ENCODE data around the gene NTPCR. TPM values are rescaled to one million over a fixed set of nuclear protein-coding genes. Genes with fewer than 3 reads are reported as not detected.
"Not testable (repeated sequence)": the region's sequence is repeated elsewhere in the genome, so short reads cannot be mapped to it uniquely, and the experiment has no call there.

The NTPCR gene
- total RNA-seq, 1 donor from 2014 or later = 11.4 TPM

GRCh38 chr1:232986527-232986922, 36.1 kb downstream of the NTPCR start:
- no peak for DNase-seq

- DNase-seq = no peak
Observed at GRCh38 chr1:232987046-232987773, 36.8 kb downstream of the NTPCR start.

DNA sequence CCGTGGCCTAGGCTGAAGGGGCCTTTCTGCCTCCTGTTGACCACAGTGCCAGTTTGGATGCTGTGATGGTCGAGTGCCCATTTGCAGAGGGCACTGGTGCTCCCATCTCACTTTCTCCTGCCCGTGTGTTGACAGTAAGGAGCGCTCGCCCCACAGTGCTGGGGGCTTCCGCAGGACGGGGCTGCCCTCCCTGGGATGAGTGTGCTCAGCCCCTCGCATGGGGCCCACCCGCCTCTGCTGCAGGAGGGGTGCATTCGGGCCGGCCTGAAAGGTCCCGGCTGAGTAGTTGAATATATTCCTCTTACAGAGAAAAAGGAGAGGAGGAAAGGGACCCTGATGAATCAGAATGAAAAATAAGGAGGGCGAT, 37.3 kb downstream of the NTPCR start:
- no peak for DNase-seq

GRCh38 chr1:232988572-232989040, 38.2 kb downstream of the NTPCR start:
- no peak for DNase-seq

GRCh38 chr1:232990176-232991128, 40.0 kb downstream of the NTPCR start:
- no peak for DNase-seq

DNA sequence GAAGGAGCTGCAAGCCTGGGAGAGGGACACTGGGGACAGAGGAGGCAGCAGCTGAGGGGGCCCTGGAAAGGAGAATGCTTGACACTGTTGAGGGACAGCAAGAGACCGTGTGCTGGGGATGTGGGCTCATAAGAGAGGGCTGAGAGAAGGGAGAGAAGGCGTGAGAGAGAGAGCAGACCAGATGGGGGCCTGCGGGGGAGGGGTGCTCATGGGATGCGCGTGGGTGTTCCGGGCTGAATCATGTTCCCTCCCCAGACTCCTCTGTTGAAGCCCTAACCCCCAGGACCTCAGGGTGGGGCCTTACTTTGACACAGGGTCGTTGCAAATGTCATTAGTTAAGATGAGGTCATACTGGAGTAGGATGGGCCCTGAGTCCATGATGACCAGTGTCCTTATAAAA, 40.8 kb downstream of the NTPCR start:
- no peak for DNase-seq

GRCh38 chr1:232992227-232992626, 41.8 kb downstream of the NTPCR start:
- no peak for DNase-seq

DNA sequence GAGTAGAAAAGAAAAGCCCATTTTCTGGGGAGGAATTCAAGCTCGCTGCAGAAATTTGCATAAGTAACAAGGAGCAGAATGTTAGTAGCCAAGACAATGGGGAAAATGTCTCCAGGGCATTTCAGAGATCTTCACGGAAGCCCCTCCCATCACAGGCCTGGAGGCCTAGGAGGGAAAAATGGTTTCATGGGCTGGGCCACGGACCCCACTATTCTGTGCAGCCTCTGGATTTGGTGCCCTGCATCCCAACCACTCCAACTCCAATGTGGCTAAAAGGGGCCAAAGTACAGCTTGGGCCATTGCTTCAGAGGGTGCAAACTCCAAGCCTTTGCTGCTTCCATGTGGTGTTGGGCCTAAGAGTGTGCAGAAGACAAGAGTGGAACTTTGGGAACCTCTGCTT, 43.1 kb downstream of the NTPCR start:
- no peak for DNase-seq

DNA sequence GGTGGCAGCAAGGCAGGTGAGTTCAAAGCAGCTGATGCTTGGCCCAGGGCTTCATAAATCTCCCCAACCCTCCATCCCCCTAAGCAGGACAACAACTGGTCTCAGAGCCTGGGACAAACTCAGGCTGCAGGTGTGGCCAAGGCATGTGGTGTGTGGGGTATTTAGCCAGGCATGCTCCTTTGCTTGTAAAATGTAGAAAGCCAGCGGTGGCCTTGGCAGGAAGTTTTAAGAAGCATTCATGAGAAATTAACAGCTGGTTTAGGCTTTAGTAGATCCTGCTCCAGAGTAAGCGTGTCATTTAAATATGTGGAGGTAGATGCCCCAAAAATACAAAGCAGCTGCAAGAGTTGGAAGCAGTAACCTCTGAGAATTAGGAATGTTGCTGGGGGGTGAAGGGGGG, 44.8 kb downstream of the NTPCR start:
- DNase-seq = no peak

GRCh38 chr1:232996143-232996542, 45.7 kb downstream of the NTPCR start:
- DNase-seq = no peak

DNA sequence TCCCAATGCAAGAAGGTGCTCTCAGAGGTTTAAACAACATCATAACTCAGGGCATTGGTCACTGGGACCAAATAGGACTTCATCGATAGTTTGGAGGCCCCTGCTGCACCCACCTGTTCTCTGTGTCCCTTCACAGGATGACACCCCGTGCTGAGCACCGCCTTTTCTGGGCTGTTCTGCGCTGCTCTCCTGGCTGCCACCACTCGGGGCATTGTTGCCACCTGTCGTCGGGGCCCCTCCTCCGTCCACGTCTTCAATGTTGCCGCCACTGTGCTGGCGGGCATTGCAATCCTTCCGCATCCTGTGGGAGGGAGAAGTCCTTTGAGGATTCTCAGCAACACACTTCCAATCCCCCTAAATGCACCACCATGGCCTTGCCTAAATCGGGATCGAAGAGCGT, 47.7 kb downstream of the NTPCR start:
- no peak for DNase-seq

DNA sequence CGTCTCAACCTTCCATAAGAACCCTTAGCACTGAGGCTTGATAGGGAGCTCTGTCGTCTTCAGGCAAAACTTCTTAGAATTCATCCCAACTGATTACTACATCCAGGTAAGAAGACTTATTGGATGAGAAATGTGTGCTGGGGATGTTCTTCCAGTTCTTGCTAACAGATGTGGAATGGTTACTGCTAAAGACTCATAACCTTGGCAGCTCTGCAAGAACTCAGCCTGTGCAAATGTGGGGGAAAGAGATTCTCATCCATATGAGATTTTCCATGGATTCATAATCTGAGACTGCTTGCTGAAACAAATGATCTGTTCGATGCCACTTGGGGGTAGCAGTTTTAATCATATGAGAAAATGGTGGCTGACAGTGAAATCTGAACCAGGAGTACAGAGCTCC, 48.2 kb downstream of the NTPCR start:
- peak; percentile 41 for DNase-seq

DNA sequence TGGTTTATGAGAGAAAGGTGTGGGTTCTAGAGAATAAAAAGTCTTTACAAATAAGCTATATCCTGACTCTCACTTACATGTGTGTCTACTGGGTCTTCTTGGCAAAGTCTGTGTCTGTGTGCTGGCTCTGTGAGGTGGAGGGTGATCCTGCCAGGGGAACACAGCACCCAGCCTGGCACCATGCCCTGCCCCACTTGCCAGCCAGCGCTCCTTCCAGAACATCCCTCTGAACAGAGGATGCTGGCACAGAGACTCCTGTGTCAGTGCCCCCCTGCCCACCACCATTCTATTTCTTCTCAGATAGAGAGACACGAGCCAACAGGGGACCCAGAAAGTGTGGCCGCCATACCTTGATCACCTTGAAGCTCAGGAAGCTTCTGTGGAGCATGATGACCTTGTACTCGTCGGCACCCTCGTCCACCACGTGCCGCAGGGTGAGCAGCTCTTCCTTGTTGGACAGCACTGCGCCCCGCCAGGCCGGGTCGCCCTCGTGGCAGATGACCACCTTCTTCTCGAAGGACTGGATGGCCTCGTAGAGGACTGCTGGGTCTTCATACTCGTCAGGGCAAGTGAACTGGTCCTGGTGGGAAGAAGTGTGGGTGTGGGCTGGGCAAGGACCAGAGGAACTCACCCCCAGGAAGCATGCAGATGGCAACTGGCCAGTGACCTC, 49.7 kb downstream of the NTPCR start:
- DNase-seq = no peak

- DNase-seq = not testable (repeated sequence)
Observed at GRCh38 chr1:233003638-233004037, 53.2 kb downstream of the NTPCR start.

- DNase-seq = no peak
Observed at GRCh38 chr1:233004451-233004850, 54.0 kb downstream of the NTPCR start.

DNA sequence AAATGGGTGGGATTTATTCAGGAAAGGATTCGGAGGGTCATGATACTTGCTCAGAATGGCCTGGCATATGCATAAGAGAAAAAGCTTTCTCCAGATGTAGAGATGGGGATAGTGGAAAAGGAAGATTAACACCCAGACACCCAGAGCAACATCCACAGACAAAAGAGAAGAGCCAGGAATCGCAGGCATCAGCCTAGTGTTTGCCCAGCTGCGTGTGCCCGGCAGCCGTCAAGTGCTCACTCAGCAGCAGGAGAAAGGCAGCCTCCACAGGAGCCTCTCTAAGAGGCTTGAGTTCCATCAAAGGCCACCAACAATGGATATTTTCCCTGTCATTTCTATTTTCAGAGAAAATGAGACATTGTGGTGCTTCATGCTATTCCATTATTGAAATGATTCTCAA, 54.7 kb downstream of the NTPCR start:
- DNase-seq = no peak

DNA sequence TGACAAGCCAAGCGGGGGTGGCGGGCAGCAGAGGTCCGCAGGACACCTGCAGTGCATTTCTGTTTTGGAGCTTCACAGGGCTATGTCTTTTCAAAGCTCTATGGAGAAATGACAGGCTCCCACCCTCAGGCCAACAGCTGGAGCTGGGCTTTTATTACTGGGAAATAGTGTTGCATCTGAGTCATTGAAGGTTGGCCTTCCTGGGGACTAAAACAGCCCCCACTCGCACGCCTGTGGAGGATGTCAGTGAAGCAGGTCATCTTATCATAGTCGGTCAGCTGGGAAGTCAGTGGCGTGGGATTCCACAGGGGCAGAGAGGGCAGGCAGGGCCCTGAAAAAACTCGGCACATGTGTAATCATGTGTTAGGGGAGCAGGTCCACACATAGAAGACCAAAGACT, 55.3 kb downstream of the NTPCR start:
- DNase-seq = no peak

DNA sequence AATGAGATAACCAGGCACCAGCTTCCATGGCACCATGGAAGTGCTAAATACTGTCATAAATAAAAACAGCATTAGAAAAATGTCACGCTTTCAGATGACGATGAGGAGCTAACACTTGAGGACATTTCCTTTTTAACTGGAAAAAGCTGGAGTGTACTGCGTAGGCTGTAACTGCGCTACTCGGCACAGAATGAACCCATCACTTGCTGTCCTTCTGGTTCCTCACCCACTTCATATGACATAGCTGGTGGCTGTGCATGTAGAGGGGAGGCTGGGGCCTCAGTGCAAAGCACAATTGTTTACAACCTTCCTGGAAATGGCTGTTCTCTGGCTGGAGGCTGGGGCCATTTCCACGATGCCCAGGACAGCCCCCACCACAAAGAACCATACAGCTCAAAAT, 55.7 kb downstream of the NTPCR start:
- no peak for DNase-seq

DNA sequence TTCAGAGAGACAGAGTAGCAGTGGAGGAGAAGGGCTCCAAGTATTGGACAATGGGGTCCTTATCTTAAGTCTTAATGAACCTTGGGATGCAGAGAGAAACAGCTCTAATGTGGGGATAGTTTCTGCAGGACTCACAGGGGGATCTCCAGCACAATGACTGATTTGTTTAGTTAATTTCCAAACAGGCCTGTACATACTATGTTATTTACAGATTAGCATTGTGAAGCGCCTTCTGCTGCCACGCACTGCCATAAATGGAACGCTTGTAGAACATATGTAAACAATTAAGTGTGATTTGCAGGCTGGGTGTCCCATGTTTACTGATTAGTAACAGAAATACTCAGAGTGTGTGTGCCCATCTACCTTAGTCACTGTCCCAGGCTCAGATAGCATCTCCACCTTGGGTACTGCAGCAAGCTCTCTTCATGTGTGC, 56.1 kb downstream of the NTPCR start:
- DNase-seq = peak; percentile 38

GRCh38 chr1:233010146-233010545, 59.7 kb downstream of the NTPCR start:
- no peak for DNase-seq

DNA sequence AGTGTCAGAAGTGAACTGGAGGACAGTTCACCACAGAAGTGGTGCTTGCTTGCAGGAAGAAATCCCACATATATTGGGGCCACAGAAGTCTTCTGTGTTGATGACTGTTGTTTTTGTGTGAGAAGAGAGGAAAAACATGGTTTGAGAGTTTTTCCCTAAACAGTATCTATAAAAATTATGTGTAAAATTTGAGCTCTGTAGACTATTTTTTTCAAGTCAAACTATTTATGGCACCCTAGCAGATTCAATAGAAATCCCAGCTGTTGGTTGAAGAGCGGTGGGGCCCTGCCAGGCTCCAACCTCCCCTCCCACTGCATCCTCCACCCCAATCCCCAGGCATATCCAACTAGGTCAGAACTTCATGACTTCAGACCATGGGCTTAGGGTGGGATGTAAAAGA, 61.6 kb downstream of the NTPCR start:
- DNase-seq = no peak

DNA sequence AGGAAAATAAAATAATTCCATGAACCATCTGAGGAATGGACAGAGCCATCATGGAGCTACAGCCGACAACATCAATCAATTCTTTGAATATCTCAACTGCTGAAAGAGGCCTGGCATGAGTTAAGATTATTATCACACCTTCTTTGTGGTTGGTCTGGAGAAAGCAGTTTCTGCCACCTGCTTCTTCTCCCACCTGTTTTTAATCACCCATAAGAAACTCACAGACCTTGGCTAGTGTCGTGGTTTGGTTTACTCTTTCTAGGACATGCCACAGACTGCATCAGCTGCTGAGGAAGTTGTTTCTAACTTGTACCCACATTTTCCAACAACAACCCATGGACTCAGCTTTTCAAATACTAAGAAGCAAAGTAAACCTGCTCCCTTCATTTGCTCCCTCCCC, 65.6 kb downstream of the NTPCR start:
- DNase-seq = no peak

- DNase-seq = no peak
Observed at GRCh38 chr1:233016798-233017197, 66.4 kb downstream of the NTPCR start.

Data from skin of body (tissue), 2 donors.